ENCODE data around the gene PLN.

The PLN gene

DNA sequence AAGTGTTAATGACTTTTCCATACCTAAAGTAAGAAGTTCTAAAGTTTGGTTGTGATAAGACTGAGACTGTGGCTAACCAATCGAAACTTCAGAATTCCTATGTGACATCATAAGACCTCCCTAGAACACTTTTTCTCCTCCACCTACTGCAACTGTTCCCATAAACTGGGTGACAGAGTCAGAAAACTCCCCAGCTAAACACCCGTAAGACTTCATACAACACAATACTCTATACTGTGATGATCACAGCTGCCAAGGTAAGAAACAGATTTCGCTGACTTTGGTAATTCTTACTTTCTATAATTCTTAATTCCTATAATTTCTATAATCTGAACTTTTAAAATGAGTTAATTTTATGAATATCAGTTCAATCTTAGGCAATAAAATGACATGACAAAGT lies at the start of gene PLN:
Gene PLN, plus strand, starts transcription at position 161 of the 400 bp plus-strand sequence. CDS start 10,626 bp downstream, outside the sequence.
- no peak for DNase-seq
- intact Hi-C loops (cut with DNase I), result no loop called here

DNA sequence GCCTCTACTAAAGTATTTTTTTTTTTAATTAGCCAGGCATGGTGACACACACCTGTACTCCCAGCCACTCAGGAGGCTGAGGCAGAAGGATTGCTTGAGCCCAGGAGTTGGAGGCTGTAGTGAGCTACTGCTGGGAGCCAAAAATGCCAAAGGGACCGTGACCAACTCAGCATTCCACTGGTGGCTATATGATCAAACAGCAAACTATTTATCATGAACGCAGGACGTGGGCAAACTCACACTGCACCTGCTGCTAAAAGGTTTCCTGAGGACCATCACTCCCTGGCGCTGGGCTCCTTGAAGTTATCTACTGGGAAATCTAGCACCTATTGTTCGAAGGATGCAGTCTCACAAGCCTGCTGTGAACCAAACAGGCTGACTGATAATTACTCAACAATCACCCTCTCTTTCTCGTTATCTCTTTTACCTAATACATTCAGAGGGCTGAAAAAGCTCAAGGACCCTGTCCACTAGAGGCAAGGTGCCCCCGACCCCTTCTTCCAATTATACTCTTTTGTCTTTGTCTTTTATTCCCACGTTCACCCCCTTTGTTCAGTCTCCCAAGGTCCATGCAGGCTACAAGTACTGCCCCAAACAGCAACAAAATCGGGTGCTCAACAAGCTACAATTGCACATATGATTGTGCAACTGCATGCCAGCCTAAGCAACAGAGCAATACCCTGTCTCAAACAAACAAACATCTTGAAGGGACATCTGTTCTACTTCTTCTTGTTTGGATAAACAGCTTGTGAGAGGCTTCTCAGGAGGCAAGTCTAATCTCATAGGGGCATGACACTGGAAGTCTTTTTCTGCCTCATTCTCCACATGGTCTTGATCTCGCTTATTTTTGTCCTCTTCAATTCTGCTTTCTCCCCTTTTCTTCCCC lies 47.7 kb upstream of the PLN start:
- intact Hi-C loops (cut with DNase I), result no loop called here
- no peak for DNase-seq

DNA sequence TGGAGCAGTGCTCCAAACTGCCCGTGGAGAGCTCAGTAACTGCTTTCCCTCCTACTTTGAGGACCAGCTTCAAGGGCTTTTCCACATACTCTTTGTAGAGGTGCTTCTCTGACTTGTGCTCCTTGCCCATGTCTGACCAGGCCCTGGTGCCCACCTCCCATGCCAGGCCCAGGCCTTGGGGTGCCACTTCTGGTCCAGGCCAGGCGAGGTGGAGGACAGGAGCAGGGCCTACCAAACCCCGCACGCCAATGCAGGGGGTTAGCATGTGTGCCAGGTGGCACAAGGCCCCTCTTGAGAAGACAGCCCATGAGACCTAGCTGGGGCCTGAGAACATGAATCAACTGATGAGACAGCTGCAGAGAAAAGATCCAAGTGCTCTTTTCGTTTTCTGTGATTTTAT lies 47.0 kb upstream of the PLN start:
- DNase-seq, result peak in 1 of 10 donors; percentile 70

DNA sequence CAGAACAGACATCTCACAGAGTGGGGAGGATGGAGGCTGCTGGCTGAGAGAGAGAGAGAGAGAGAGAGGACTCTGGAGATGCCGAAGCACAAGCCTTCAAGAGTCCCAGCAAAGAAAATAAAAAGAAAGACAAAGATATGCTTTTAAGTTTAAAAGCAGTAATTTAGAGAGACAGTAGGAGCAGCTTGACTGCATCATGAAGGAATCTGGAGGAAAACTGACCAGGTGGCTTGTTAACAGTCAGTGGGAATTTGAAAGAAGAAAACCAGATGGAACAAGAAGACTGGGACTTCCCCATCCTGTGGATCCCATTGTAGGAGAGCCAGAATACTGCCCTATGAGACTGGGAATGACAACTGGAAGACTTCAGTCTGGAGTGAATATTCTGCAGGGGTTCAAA lies 46.3 kb upstream of the PLN start:
- intact Hi-C loops (cut with DNase I), result no loop called here
- no peak for DNase-seq

More for the DNA sequence above, 47.0 kb upstream of the PLN start:
- intact Hi-C loops (cut with DNase I), result no loop called here

DNA sequence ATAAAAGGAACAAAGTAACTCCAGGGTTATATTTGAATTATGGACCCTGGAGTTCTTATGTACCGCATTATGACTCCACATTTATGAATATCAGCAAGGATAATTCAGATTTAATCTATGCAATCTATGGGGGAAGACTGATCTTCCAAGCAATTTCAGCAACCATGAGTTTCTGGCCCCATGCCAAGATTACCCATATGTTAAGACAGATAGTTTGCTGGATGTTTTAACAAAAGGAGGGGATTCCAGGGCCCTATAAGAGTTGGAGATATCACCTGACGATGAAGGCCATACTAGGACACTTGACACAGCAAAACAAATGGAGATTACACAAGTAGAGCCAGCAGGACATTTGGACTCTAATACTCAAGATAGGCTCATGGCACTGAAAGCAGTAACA lies 45.9 kb upstream of the PLN start:
- DNase-seq, result no peak
- intact Hi-C loops (cut with DNase I), result no loop called here

DNA sequence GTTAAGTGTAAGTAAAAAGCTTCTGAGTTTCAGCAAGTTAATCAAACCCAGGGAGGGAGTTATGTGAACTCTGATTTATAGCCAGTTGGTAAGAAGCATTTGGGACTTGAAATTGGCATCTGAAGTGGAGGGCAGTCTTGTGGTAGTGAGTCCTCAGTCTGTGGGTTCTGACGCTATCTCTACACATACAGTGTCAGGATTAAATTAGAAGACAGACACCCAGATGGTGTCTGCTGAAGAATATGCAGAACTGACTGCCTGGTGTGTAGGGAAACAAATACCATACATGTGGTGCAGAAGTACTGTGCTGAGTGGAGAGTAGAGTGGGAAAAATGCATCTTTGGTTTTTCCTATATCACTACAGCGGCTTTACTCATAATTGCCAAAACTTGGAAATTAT lies 43.5 kb upstream of the PLN start:
- DNase-seq, result no peak

DNA sequence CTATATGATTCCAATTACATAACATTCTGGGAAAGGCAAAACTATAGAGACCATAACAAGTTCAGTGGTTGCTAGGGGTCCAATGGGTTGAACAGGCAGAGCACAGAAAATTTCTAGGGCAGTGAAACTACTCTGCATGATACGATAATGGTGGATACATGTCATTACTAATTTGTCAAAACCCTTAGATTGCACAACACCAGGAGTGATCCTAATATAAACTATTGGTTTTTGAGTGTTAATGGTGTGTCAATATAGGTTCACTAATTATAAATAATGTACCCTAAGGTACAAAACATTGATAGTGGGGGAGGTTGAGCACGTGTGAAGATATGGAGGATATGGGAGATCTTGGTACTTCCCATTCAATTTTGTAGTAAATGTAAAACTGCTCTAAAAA lies 42.4 kb upstream of the PLN start:
- intact Hi-C loops (cut with DNase I), result no loop called here
- DNase-seq, result no peak

More for the DNA sequence above, 43.5 kb upstream of the PLN start:
- intact Hi-C loops (cut with DNase I), result no loop called here

DNA sequence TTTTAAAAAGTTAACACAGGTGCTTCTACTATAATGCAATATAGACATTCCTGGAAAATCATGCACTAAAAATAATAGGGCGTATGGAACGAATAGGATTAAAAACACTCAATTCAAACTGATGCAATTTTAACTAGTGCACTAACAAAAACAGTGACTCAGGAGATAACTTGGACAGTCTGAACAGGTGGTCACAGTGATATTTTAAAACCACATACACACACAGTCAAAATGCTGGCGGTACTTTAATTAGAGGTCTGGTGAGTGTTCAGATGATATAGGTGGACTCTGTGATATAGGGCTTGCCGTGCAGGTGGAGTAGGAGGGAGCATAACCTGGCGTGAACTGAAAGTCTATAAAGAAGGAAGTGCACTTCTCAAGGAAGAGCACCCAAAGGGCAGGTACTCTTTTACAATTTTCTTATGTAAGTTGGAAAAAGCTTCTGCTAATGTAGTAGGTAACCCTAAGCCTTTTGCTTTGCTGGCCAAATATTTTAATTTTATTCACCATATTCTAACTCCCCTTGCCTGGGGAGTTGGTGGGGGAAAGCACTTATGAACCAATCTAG lies 41.9 kb upstream of the PLN start:
- no peak for DNase-seq
- intact Hi-C loops (cut with DNase I), result no loop called here

DNA sequence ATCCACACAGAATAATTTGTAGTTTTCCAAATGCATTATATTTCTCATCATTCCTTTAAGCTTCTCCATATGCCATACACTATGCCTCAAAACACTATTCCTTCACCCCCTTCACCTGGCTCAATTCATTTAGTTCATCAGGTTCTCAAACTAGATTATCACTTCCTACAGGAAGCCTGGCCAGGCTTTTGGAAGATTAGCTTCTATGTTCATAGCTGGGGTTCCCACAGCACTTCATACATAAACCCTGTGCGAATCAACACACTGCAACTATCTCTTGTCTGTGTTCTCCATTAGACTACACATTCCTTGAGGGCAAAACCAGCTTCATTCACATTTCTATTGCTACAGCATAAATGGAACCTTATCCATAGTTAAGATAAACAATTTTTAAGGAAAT lies 40.5 kb upstream of the PLN start:
- intact Hi-C loops (cut with DNase I), result no loop called here
- DNase-seq, result no peak

DNA sequence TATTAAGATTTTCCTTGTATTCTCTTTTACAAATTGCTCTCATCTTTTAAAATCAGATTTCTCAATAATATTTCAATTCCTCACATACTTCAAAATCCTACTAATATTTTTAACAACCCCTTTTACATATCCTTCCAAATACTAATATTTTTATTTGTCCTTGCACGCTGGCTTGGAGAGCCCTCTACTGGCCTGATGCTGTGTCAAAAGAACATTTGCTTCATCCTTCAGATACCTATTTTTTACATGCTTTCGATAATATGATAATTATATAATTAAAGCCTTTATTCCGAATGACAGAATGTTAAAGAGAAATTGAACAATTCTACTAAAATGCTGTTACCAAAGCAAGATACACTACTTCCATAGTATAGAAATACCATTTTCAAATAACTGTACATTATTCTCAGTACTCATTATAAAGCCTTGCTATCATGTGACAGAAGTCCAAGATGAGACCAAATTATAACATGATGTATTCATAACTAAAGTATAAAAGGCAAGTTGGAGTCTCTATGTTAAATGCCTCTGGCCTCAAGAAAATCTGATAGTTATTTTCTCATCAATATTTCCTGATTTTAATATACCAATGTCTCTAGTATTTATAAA lies 39.0 kb upstream of the PLN start:
- DNase-seq, result peak in 7 of 10 donors; percentile 17 to 86 (median 44)
- intact Hi-C loops (cut with DNase I), result loop anchor here (1.0 kb wide), 1 partner anchor 225 kb away; no protein-coding TSS in a partner anchor

DNA sequence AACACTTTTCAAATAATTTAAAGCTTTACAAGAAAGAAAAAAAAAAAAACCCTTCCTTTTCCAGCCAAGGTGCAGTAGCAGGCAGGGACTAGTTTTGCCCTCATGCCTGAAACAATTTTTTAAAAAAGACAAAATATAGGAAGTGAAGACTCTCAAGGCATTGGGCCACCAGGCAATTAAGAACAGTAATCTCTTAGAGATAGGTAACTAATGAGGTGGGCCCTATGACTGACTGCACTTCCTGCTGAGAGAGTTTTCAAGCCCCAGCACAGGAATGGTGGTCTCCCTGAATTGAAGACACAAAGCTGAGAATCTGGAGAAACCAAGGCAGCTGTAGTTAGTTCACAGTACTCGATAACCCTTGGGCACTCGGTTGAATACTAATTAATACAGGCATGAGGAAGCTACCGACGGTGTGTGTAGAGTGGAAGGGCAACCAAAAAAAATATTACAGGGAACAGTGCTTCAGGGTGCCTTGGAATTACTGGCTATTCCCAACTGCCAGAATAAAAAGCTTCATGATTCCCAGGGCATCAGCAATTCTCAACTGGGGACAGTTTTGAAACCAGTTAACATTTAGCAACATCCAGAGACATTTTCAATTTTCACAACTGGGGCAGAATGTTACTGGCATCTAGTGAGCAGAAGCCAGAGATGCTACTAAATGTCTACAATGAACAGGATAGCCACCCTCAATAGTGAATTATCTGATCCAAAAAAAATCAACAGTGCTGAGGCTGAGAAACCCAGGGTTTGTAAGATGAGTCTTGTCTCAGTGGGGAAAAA lies 36.0 kb upstream of the PLN start:
- DNase-seq, result no peak
- intact Hi-C loops (cut with DNase I), result no loop called here

DNA sequence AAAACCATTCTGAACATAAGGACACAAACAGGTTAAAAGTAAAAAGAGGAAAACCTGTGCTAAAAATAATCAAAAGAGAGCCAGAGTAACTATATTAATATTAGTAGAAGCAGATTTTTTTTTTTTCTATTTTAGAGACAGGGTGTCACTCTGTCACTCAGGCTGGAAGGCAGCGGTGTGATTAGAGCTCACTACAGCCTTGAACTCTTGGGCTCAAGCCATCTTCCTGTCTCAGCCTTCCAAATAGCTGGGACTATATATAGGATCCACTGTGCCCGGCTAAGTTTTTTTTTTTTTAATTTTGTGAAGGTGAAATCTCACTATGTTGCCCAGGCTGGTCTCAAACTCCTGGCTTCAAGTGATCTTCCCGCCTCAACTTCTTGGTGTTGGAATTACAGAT lies 33.4 kb upstream of the PLN start:
- intact Hi-C loops (cut with DNase I), result no loop called here
- DNase-seq, result no peak

DNA sequence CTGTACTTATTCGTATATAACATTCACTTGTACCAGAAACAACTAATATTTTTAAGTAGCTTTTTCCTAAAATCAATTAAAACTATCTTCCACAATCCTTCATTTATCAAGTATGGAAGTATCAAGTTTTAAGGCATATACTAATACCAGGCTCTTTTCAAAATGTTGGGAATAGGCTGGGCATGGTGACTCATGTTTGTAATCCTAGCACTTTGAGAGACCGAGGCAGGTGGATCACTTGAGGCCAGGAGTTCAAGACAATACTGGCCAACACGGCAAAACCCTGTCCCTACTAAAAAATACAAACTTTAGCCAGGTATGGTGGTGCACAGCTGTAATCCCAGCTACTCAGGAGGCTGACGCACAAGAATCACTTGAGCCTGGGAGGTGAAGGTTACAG lies 25.7 kb upstream of the PLN start:
- intact Hi-C loops (cut with DNase I), result no loop called here
- no peak for DNase-seq

DNA sequence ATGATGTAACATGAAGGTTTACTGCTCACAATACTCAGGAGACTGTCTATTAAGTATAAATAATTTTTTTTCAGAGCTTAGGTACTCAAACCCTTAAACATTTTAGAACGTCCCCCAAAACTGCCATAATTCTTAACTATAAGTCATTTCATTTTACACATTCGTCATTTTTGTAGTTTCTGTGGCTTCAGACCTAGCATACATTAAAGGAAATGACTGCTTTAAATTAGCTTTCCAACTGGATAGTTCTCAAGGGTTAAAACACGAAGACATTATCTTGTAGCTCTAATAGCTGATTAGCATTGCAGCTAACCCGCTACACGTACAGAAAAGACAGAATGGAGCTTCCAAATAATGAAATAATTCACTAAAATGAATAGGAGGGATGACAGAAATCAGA lies 24.9 kb upstream of the PLN start:
- no peak for DNase-seq
- intact Hi-C loops (cut with DNase I), result no loop called here

DNA sequence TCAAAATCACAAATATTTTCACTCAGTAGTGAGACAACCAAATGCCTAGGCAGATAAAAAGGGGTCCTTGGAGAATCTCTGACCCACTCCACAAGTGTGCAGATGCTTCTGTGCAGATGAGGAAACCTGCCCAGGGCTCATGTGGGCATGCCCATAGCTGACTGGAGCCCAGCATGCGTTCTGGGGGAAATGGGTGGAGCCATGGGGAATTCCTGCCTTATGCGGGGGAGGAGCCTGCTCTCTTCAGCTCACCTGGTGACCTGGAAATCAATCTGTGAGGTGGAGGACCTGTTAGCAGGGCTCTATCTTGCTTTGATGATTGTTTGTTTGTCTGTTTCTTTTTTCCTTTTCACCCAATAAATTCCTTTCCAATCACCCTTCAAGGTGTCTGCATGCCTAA lies 23.4 kb upstream of the PLN start:
- intact Hi-C loops (cut with DNase I), result no loop called here
- peak in 1 of 10 donors; percentile 55 for DNase-seq

DNA sequence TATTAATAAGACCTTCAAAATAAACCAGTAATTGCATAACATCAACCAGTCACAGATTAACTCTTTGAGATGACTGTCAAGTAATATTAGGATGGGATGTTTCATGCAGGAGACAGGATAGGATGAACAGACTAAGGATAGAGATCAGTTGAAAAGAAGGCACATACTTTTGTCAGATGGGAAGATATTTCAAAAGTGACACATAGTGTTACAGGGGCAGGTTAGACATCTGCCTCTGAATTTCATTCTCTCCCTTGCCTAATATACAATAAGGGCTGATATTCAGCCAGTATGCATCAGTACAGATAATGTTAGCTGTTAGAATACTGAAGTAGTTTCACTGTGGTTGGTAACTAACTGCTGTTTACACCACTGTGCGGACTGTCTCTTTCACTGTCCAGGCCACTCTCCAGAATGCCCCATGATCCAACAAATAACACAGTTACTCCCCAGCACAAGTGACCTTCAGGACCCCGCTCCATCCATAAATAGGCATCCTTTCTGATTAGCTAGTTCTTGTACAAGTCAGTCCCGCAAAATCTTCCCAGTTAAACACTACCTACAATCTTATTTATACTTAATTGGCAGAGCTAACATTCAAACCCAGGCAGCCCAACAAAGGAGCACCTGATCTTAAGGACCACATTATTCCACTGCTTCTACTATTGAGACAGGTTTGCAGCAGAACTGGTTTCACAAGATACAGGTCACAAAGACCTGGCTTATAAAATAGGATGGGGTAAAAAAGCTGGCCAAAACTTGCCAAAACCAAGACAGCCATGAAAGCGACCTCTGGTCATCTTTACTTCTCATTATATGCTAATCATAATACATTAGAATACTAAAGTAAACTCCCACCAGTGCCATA lies 21.9 kb upstream of the PLN start:
- no peak for DNase-seq
- intact Hi-C loops (cut with DNase I), result no loop called here

DNA sequence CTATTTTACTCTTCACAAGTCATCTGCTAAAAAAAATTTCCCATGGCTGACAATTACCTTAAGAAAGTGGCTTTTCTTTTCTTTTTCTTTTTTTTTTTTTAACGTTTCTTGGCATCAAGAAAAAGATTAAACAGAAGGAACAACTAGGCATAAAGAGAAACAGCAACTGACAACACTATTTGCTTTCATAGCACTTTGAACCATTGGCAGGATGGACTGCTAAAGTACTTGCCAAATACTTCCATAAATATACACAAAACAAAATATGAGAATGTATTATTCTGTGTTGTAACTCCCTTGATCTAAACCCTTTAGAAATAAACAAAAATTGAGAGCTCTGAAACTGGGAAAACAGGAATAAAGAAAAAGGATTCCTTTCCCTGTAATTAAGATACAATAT lies 20.0 kb upstream of the PLN start:
- intact Hi-C loops (cut with DNase I), result no loop called here
- DNase-seq, result no peak

DNA sequence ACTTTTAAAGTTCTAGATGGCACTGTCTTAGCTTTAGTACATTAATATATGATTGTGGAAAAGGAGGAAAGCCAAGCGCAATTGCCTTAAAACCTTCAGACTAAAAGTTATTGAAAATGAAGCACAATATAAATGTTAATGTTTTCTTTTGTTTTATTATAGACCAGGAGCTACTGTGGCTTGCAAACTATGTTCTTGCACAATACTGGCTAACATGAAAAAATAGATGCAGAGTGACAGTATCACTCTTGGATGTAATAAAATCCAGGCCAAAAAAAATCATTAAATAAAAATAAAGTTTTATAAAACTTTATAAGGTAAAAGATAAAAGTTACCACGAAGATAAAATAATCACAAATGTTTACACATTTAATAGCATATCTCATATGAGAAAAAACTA lies 18.3 kb upstream of the PLN start:
- DNase-seq, result no peak
- intact Hi-C loops (cut with DNase I), result no loop called here

DNA sequence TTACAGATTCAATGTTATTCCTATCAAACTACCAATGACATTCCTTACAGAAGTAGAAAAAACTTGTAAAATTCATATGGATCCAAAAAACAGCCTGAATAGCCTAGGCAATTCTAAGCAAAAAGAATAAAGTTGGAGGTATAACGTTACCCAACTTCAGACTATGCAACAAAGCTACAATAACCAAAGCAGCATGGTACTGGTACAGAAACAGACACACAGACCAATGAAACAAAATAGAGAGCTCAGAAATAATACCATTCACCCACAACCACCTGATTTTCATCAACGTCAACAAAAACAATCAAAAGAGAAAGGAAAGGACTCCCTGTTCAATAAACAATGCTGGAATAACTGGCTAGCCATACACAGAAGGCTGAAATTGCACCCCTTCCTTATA lies 17.2 kb upstream of the PLN start:
- intact Hi-C loops (cut with DNase I), result no loop called here

More for the DNA sequence above, 17.2 kb upstream of the PLN start:
- DNase-seq, result no peak

Measured in posterior cingulate gyrus (tissue), 11 donors.